GM12801 (cell line): ENCODE results near the gene EIF6.

ENCODE experiments used
- CTCF ChIP-seq: IDR thresholded peaks from one replicate; pipeline ENCODE4 v1.5.1; 2011; ENCODE audit warnings: control low read depth; ENCODE audit not compliant: insufficient read length; ENCODE audit errors: extremely low read depth

Gene EIF6

GRCh38 chr20:35284267-35284991 is at the start of gene EIF6:
TSS of gene EIF6 (minus strand) at chr20:35284772. CDS start at chr20:35284487, 285 bp downstream.
- TF ChIP-seq CTCF, result no peak

- TF ChIP-seq CTCF, result no peak
These were observed 49.0 kb upstream of the EIF6 start for GRCh38 chr20:35333606-35334005.

GRCh38 chr20:35332540-35333200 is 48.1 kb upstream of the EIF6 start:
- TF ChIP-seq CTCF, result no peak

GRCh38 chr20:35329435-35330139 is 45.0 kb upstream of the EIF6 start:
- TF ChIP-seq CTCF, result no peak

- no peak for TF ChIP-seq CTCF
These were observed 44.1 kb upstream of the EIF6 start for GRCh38 chr20:35328689-35329088.

GRCh38 chr20:35328095-35328685 is 43.6 kb upstream of the EIF6 start:
- no peak for TF ChIP-seq CTCF
